ENCODE data around the gene CBFA2T2.
A peak's percentile ranks its signal among the peaks of the same experiment; 100 is the strongest.

Gene CBFA2T2

DNA sequence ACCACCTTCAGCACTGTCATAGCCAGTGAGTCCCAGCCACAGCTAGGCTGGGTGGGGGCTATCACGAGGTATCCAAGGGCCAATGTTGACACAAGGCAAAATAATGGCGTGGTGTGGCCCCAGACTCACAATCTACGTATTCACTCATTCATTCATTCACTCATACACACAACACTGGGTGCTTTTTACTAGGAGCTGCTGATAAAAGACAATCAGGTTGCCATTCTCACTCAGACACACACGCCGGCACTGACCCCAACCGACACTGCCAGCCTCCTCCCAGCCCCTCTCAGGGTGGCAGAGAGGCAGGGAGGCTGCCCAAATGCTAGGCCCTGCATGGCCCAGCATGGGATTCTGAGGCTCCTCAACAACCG, 170.8 kb downstream of the CBFA2T2 start:
- H3K36me3 ChIP-seq (ENCODE audit: control insufficient read depth, insufficient read depth, low read length), result peaks cover 30% of the 10 kb centered on the region
- peaks cover 3% of the 10 kb centered on the region for H3K4me1 ChIP-seq (ENCODE audit: control insufficient read depth, insufficient read depth, low read length, poor library complexity, severe bottlenecking)
- no peaks in the 10 kb centered on the region for H3K9me3 ChIP-seq (ENCODE audit: control insufficient read depth, low read length)
- H3K4me3 ChIP-seq (ENCODE audit: extremely low read depth, insufficient read depth, low read length, poor library complexity, severe bottlenecking), result no peak overlapping the region
- 97 to 98% methylated on average over 7 of the region's 7 CpGs for WGBS, 2 experiments (ENCODE audit: insufficient coverage in 2 of 2)
- no peak overlapping the region for H3K27ac ChIP-seq (ENCODE audit: low read depth, low read length, severe bottlenecking)

DNA sequence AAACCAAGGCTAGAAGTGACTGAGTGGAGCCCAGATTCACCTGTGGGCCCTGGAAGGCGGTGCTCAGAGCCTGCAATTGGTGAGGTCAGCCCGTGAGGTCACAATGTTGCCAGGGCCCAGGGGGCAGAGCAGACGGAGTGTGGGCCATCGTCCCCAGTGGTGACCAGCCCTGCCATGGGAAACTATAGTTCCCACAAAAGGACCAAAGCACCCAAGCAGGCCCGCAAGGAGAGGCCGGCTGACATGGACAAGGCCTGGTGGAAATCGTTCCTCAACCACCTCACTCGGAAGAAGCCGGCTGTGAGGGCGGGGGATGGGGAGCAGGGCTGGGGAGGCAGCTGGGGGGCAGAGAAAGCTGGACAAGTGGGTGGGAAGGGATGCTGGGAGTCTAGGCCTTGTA, 172.3 kb downstream of the CBFA2T2 start, which contains the start of gene C20orf144:
Gene C20orf144, plus strand, starts transcription at position 156 of the 400 bp plus-strand sequence. Its CDS starts 19 bp downstream, at position 175.
- Histone ChIP-seq H3K4me1 (ENCODE audit: control insufficient read depth, insufficient read depth, low read length, poor library complexity, severe bottlenecking) (peaks cover 9% of the 10 kb centered on the region), H3K27ac (ENCODE audit: low read depth, low read length, severe bottlenecking) (peak within 1 kb of the TSS; percentile 81), H3K9me3 (ENCODE audit: control insufficient read depth, low read length) (no peaks in the 10 kb centered on the region), H3K36me3 (ENCODE audit: control insufficient read depth, insufficient read depth, low read length) (peaks cover 30% of the 10 kb centered on the region), H3K4me3 (ENCODE audit: extremely low read depth, insufficient read depth, low read length, poor library complexity, severe bottlenecking) (peak within 1 kb of the TSS; percentile 74)
- 92 to 95% methylated on average over 7 to 9 of the region's 10 CpGs for WGBS, 2 experiments (ENCODE audit: insufficient coverage in 2 of 2)

GRCh38 chr20:33663161-33664084, 173.5 kb downstream of the CBFA2T2 start:
- Histone ChIP-seq H3K4me3 (ENCODE audit: extremely low read depth, insufficient read depth, low read length, poor library complexity, severe bottlenecking) (peak overlapping the region; percentile 74), H3K4me1 (ENCODE audit: control insufficient read depth, insufficient read depth, low read length, poor library complexity, severe bottlenecking) (peaks cover 9% of the 10 kb centered on the region), H3K36me3 (ENCODE audit: control insufficient read depth, insufficient read depth, low read length) (peaks cover 21% of the 10 kb centered on the region), H3K9me3 (ENCODE audit: control insufficient read depth, low read length) (no peaks in the 10 kb centered on the region), H3K27ac (ENCODE audit: low read depth, low read length, severe bottlenecking) (peak overlapping the region; percentile 81)
- WGBS, 2 experiments (ENCODE audit: insufficient coverage in 2 of 2), result 1 to 2% methylated on average over 80 to 84 of the region's 84 CpGs

- Histone ChIP-seq H3K4me1 (ENCODE audit: control insufficient read depth, insufficient read depth, low read length, poor library complexity, severe bottlenecking) (peaks cover 9% of the 10 kb centered on the region), H3K4me3 (ENCODE audit: extremely low read depth, insufficient read depth, low read length, poor library complexity, severe bottlenecking) (peak overlapping the region; percentile 74), H3K9me3 (ENCODE audit: control insufficient read depth, low read length) (no peaks in the 10 kb centered on the region), H3K27ac (ENCODE audit: low read depth, low read length, severe bottlenecking) (peak overlapping the region; percentile 81), H3K36me3 (ENCODE audit: control insufficient read depth, insufficient read depth, low read length) (peaks cover 29% of the 10 kb centered on the region)
- WGBS, 2 experiments (ENCODE audit: insufficient coverage in 2 of 2), result 65 to 73% methylated on average over 7 to 9 of the region's 9 CpGs
These were observed 174.3 kb downstream of the CBFA2T2 start for GRCh38 chr20:33664085-33664761.

DNA sequence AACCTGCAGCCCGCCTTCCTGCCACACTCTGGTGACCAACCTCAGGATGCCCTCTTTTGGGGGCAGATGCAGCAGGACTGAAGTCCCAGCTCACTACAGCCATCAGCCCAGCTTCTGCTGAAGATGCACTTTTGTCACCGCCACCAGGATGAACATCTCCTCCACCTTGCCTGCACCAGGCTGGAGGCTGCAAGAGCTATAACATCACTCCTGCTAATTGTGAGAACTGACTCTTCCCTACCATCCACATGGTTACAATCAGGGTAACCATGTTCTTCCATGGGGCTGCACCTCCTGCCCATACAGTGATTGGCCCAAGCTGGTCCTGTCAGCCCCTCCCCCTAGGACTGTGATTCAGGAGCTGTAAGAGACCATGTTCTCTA, 174.9 kb downstream of the CBFA2T2 start:
- WGBS, 2 experiments (ENCODE audit: insufficient coverage in 2 of 2), result 94 to 100% methylated on average over 2 of the region's 2 CpGs
- Histone ChIP-seq H3K27ac (ENCODE audit: low read depth, low read length, severe bottlenecking) (no peak overlapping the region), H3K4me1 (ENCODE audit: control insufficient read depth, insufficient read depth, low read length, poor library complexity, severe bottlenecking) (peaks cover 9% of the 10 kb centered on the region), H3K9me3 (ENCODE audit: control insufficient read depth, low read length) (no peaks in the 10 kb centered on the region), H3K4me3 (ENCODE audit: extremely low read depth, insufficient read depth, low read length, poor library complexity, severe bottlenecking) (no peak overlapping the region), H3K36me3 (ENCODE audit: control insufficient read depth, insufficient read depth, low read length) (peaks cover 29% of the 10 kb centered on the region)

GRCh38 chr20:33666293-33667244, 176.7 kb downstream of the CBFA2T2 start, which contains the start of gene ACTL10:
ACTL10 (plus strand) TSS chr20:33666943; CDS start chr20:33667498, 555 bp downstream.
- Histone ChIP-seq H3K4me1 (ENCODE audit: control insufficient read depth, insufficient read depth, low read length, poor library complexity, severe bottlenecking) (peaks cover 9% of the 10 kb centered on the region), H3K9me3 (ENCODE audit: control insufficient read depth, low read length) (no peaks in the 10 kb centered on the region), H3K4me3 (ENCODE audit: extremely low read depth, insufficient read depth, low read length, poor library complexity, severe bottlenecking) (peak within 1 kb of the TSS; percentile 22), H3K27ac (ENCODE audit: low read depth, low read length, severe bottlenecking) (peak within 1 kb of the TSS; percentile 66), H3K36me3 (ENCODE audit: control insufficient read depth, insufficient read depth, low read length) (peaks cover 38% of the 10 kb centered on the region)
- WGBS, 2 experiments (ENCODE audit: insufficient coverage in 2 of 2), result 56 to 62% methylated on average over 49 of the region's 50 CpGs

- Histone ChIP-seq H3K27ac (ENCODE audit: low read depth, low read length, severe bottlenecking) (no peak overlapping the region), H3K36me3 (ENCODE audit: control insufficient read depth, insufficient read depth, low read length) (peaks cover 45% of the 10 kb centered on the region), H3K4me3 (ENCODE audit: extremely low read depth, insufficient read depth, low read length, poor library complexity, severe bottlenecking) (peak overlapping the region; percentile 22), H3K4me1 (ENCODE audit: control insufficient read depth, insufficient read depth, low read length, poor library complexity, severe bottlenecking) (peaks cover 9% of the 10 kb centered on the region), H3K9me3 (ENCODE audit: control insufficient read depth, low read length) (no peaks in the 10 kb centered on the region)
- WGBS, 2 experiments (ENCODE audit: insufficient coverage in 2 of 2), result 62 to 74% methylated on average over 48 to 55 of the region's 55 CpGs
These were observed 177.4 kb downstream of the CBFA2T2 start for GRCh38 chr20:33667245-33667675.

- Histone ChIP-seq H3K4me1 (ENCODE audit: control insufficient read depth, insufficient read depth, low read length, poor library complexity, severe bottlenecking) (peaks cover 13% of the 10 kb centered on the region), H3K36me3 (ENCODE audit: control insufficient read depth, insufficient read depth, low read length) (peaks cover 46% of the 10 kb centered on the region), H3K27ac (ENCODE audit: low read depth, low read length, severe bottlenecking) (no peak overlapping the region), H3K4me3 (ENCODE audit: extremely low read depth, insufficient read depth, low read length, poor library complexity, severe bottlenecking) (peak overlapping the region; percentile 22), H3K9me3 (ENCODE audit: control insufficient read depth, low read length) (no peaks in the 10 kb centered on the region)
- WGBS, 2 experiments (ENCODE audit: insufficient coverage in 2 of 2), result 66 to 75% methylated on average over 43 to 44 of the region's 47 CpGs
These were observed 178.0 kb downstream of the CBFA2T2 start for GRCh38 chr20:33667676-33668465.

- Histone ChIP-seq H3K36me3 (ENCODE audit: control insufficient read depth, insufficient read depth, low read length) (peaks cover 46% of the 10 kb centered on the region), H3K27ac (ENCODE audit: low read depth, low read length, severe bottlenecking) (no peak overlapping the region), H3K4me3 (ENCODE audit: extremely low read depth, insufficient read depth, low read length, poor library complexity, severe bottlenecking) (no peak overlapping the region), H3K4me1 (ENCODE audit: control insufficient read depth, insufficient read depth, low read length, poor library complexity, severe bottlenecking) (peaks cover 20% of the 10 kb centered on the region), H3K9me3 (ENCODE audit: control insufficient read depth, low read length) (no peaks in the 10 kb centered on the region)
- WGBS, 2 experiments (ENCODE audit: insufficient coverage in 2 of 2), result 95 to 96% methylated on average over 12 of the region's 13 CpGs
These were observed 178.7 kb downstream of the CBFA2T2 start for GRCh38 chr20:33668466-33669155.
